ENCODE data around the gene PIK3CD.

DNA sequence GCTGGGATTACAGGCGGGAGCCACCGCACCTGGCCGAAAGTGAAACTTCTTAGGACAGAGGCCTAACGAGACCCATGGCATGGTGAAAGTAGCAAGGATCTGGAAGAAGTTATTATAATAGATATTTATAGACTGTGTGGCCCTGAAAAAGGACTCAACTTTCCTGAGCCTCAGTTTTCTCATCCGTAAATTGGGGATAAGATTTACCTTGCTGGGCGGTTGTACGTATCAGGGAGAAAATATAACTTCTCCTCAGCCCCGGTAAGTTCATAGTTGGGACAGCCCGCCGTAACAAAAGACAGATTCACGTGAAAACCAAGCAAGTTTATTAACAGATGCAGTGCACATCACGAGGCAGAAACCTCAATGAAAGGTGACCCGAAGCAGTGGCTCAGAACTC, 5.5 kb upstream of the PIK3CD start:
- TF ChIP-seq, protein P1, sequence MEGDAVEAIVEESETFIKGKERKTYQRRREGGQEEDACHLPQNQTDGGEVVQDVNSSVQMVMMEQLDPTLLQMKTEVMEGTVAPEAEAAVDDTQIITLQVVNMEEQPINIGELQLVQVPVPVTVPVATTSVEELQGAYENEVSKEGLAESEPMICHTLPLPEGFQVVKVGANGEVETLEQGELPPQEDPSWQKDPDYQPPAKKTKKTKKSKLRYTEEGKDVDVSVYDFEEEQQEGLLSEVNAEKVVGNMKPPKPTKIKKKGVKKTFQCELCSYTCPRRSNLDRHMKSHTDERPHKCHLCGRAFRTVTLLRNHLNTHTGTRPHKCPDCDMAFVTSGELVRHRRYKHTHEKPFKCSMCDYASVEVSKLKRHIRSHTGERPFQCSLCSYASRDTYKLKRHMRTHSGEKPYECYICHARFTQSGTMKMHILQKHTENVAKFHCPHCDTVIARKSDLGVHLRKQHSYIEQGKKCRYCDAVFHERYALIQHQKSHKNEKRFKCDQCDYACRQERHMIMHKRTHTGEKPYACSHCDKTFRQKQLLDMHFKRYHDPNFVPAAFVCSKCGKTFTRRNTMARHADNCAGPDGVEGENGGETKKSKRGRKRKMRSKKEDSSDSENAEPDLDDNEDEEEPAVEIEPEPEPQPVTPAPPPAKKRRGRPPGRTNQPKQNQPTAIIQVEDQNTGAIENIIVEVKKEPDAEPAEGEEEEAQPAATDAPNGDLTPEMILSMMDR (conservative IDR thresholded peaks at IDR 0.05; ENCODE audit: low read length), result no peak
- TF ChIP-seq EZH2phosphoT487 (IDR thresholded peaks at IDR 0.05; ENCODE audit: borderline replicate concordance, low read depth, low read length), result no peak
